ENCODE results near the gene CES3. TPM values are rescaled to one million over a fixed set of nuclear protein-coding genes. Genes with fewer than 3 reads are reported as not detected.

Gene CES3
- total RNA-seq, 1 donor from 2014 or later, result 1.5 TPM

- Histone ChIP-seq H2AFZ (ENCODE audit: low read depth, low read length) (no peak overlapping the region), H3K4me3 (ENCODE audit: insufficient read depth, low read depth, low read length) (no peak overlapping the region), H4K20me1 (ENCODE audit: insufficient read depth, low read length) (no peaks in the 10 kb centered on the region), H3K4me2 (ENCODE audit: low read length) (no peak overlapping the region), H3K79me2 (ENCODE audit: insufficient read depth, low read length) (no peaks in the 10 kb centered on the region), H3K9ac (ENCODE audit: low read length) (no peak overlapping the region), H3K4me1 (ENCODE audit: insufficient read depth, low read length) (no peaks in the 10 kb centered on the region), H3K27ac (ENCODE audit: low read depth, low read length) (no peak overlapping the region), H3K9me3 (ENCODE audit: insufficient read depth, low read depth, low read length) (no peaks in the 10 kb centered on the region), H3K36me3 (ENCODE audit: insufficient read depth, low read length) (no peaks in the 10 kb centered on the region), H3K27me3 (ENCODE audit: insufficient read depth, low read length) (peaks cover 11% of the 10 kb centered on the region)
- Mint-ChIP-seq H3K27me3 (ENCODE audit: low read depth, unreplicated experiment) (peaks cover 24% of the 10 kb centered on the region), H3K36me3 (ENCODE audit: low read depth, unreplicated experiment) (no peaks in the 10 kb centered on the region), H3K27ac (ENCODE audit: unreplicated experiment) (no peak overlapping the region), H3K4me3 (ENCODE audit: unreplicated experiment) (no peak overlapping the region), H3K4me1 (ENCODE audit: low read depth, unreplicated experiment) (peaks cover under 1% of the 10 kb centered on the region), H3K9me3 (ENCODE audit: unreplicated experiment) (peaks cover 1% of the 10 kb centered on the region)
- FAIRE-seq (no peak), DNase-seq (ENCODE audit: low read depth) (no peak)
- no peak for TF ChIP-seq EZH2 (IDR thresholded peaks at IDR 0.05; ENCODE audit: insufficient read depth, low read length)
- TF ChIP-seq CTCF (IDR thresholded peaks at IDR 0.05; ENCODE audit: insufficient read depth, low read depth, low read length), result no peak
These were observed 2.0 kb upstream of the CES3 start for GRCh38 chr16:66958857-66959703.

GRCh38 chr16:66959704-66960161 lies 1.3 kb upstream of the CES3 start:
- no peaks in the 10 kb centered on the region for H4K20me1 ChIP-seq (ENCODE audit: insufficient read depth, low read length)
- H3K4me3 ChIP-seq (ENCODE audit: insufficient read depth, low read depth, low read length), result no peak overlapping the region
- H3K4me1 ChIP-seq (ENCODE audit: insufficient read depth, low read length), result no peaks in the 10 kb centered on the region
- no peak overlapping the region for H3K9ac ChIP-seq (ENCODE audit: low read length)
- no peaks in the 10 kb centered on the region for H3K79me2 ChIP-seq (ENCODE audit: insufficient read depth, low read length)
- H3K4me2 ChIP-seq (ENCODE audit: low read length), result no peak overlapping the region
- H3K36me3 ChIP-seq (ENCODE audit: insufficient read depth, low read length), result no peaks in the 10 kb centered on the region
- no peak overlapping the region for H3K27ac ChIP-seq (ENCODE audit: low read depth, low read length)
- peaks cover 11% of the 10 kb centered on the region for H3K27me3 ChIP-seq (ENCODE audit: insufficient read depth, low read length)
- Mint-ChIP-seq H3K27me3 (ENCODE audit: low read depth, unreplicated experiment) (peaks cover 29% of the 10 kb centered on the region), H3K4me1 (ENCODE audit: low read depth, unreplicated experiment) (no peaks in the 10 kb centered on the region), H3K36me3 (ENCODE audit: low read depth, unreplicated experiment) (no peaks in the 10 kb centered on the region), H3K9me3 (ENCODE audit: unreplicated experiment) (peaks cover 1% of the 10 kb centered on the region), H3K4me3 (ENCODE audit: unreplicated experiment) (no peak overlapping the region), H3K27ac (ENCODE audit: unreplicated experiment) (no peak overlapping the region)
- H2AFZ ChIP-seq (ENCODE audit: low read depth, low read length), result no peak overlapping the region
- FAIRE-seq (no peak), DNase-seq (ENCODE audit: low read depth) (no peak)
- TF ChIP-seq EZH2 (IDR thresholded peaks at IDR 0.05; ENCODE audit: insufficient read depth, low read length), result no peak
- TF ChIP-seq CTCF (IDR thresholded peaks at IDR 0.05; ENCODE audit: insufficient read depth, low read depth, low read length), result no peak
- H3K9me3 ChIP-seq (ENCODE audit: insufficient read depth, low read depth, low read length), result no peaks in the 10 kb centered on the region

- Mint-ChIP-seq H3K9me3 (ENCODE audit: unreplicated experiment) (peaks cover 1% of the 10 kb centered on the region), H3K4me3 (ENCODE audit: unreplicated experiment) (no peak overlapping the region), H3K4me1 (ENCODE audit: low read depth, unreplicated experiment) (no peaks in the 10 kb centered on the region), H3K27ac (ENCODE audit: unreplicated experiment) (no peak overlapping the region), H3K36me3 (ENCODE audit: low read depth, unreplicated experiment) (peaks cover 2% of the 10 kb centered on the region), H3K27me3 (ENCODE audit: low read depth, unreplicated experiment) (peaks cover 34% of the 10 kb centered on the region)
- DNase-seq (ENCODE audit: low read depth) (no peak), FAIRE-seq (no peak)
- Histone ChIP-seq H3K27ac (ENCODE audit: low read depth, low read length) (no peak overlapping the region), H4K20me1 (ENCODE audit: insufficient read depth, low read length) (no peaks in the 10 kb centered on the region), H3K9me3 (ENCODE audit: insufficient read depth, low read depth, low read length) (no peaks in the 10 kb centered on the region), H2AFZ (ENCODE audit: low read depth, low read length) (no peak overlapping the region), H3K4me2 (ENCODE audit: low read length) (no peak overlapping the region), H3K36me3 (ENCODE audit: insufficient read depth, low read length) (no peaks in the 10 kb centered on the region), H3K79me2 (ENCODE audit: insufficient read depth, low read length) (no peaks in the 10 kb centered on the region), H3K4me1 (ENCODE audit: insufficient read depth, low read length) (no peaks in the 10 kb centered on the region), H3K4me3 (ENCODE audit: insufficient read depth, low read depth, low read length) (no peak overlapping the region), H3K9ac (ENCODE audit: low read length) (no peak overlapping the region), H3K27me3 (ENCODE audit: insufficient read depth, low read length) (peaks cover 13% of the 10 kb centered on the region)
- TF ChIP-seq CTCF (IDR thresholded peaks at IDR 0.05; ENCODE audit: insufficient read depth, low read depth, low read length) (no peak), EZH2 (IDR thresholded peaks at IDR 0.05; ENCODE audit: insufficient read depth, low read length) (no peak)
These were observed 796 bp upstream of the CES3 start for GRCh38 chr16:66960270-66960669.
